Activated CD4-positive, alpha-beta T cell treated with anti-CD3 and anti-CD28 coated beads, Interleukin-2, Interleukin-4, amounts not matched to agents 100 ng/mL and 50 ng/mL, durations not matched to agents 16 hours and 8 hours (primary cell): ENCODE data around the gene C1RL.

ENCODE experiments used
- DNase-seq: peaks from one replicate; pipeline ENCODE4 v3.0.0-alpha.2; 2020; ENCODE audit warnings: low spot score

C1RL gene

GRCh38 chr12:7108796-7109571, at the start of gene C1RL:
Gene C1RL, minus strand, starts transcription at chr12:7109214. Its CDS starts 34 bp downstream, at chr12:7109180.
- DNase-seq: peak; percentile 87

GRCh38 chr12:7157391-7157790, 48.4 kb upstream of the C1RL start:
- DNase-seq: no peak

- DNase-seq: no peak
Observed at GRCh38 chr12:7156259-7157197, 47.5 kb upstream of the C1RL start.

GRCh38 chr12:7155471-7156034, 46.5 kb upstream of the C1RL start:
- no peak for DNase-seq

GRCh38 chr12:7154901-7155470, 46.0 kb upstream of the C1RL start:
- no peak for DNase-seq

GRCh38 chr12:7154042-7154441, 45.0 kb upstream of the C1RL start:
- no peak for DNase-seq

GRCh38 chr12:7152818-7153217, 43.8 kb upstream of the C1RL start:
- DNase-seq: no peak

GRCh38 chr12:7151532-7151931, 42.5 kb upstream of the C1RL start:
- DNase-seq: no peak

GRCh38 chr12:7150841-7151240, 41.8 kb upstream of the C1RL start:
- no peak for DNase-seq

- no peak for DNase-seq
Observed at GRCh38 chr12:7150356-7150755, 41.3 kb upstream of the C1RL start.

GRCh38 chr12:7146906-7147305, 37.9 kb upstream of the C1RL start:
- no peak for DNase-seq

GRCh38 chr12:7146228-7146627, 37.2 kb upstream of the C1RL start:
- no peak for DNase-seq

- DNase-seq: no peak
Observed at GRCh38 chr12:7145671-7146070, 36.7 kb upstream of the C1RL start.

GRCh38 chr12:7144414-7145120, 35.6 kb upstream of the C1RL start:
- DNase-seq: peak; percentile 26

- DNase-seq: no peak
Observed at GRCh38 chr12:7143564-7143963, 34.5 kb upstream of the C1RL start.

GRCh38 chr12:7142809-7143465, 33.9 kb upstream of the C1RL start:
- no peak for DNase-seq

GRCh38 chr12:7142056-7142644, 33.1 kb upstream of the C1RL start:
- DNase-seq: peak; percentile 53

GRCh38 chr12:7141351-7142005, 32.5 kb upstream of the C1RL start:
- no peak for DNase-seq

GRCh38 chr12:7139200-7139599, 30.2 kb upstream of the C1RL start:
- DNase-seq: no peak

GRCh38 chr12:7137908-7138307, 28.9 kb upstream of the C1RL start:
- DNase-seq: no peak
